WTC11 (cell line): ENCODE data around the gene MTX2. TPM values are rescaled to one million over a fixed set of nuclear protein-coding genes. Genes with fewer than 3 reads are reported as not detected.
A peak's percentile ranks its signal among the peaks of the same experiment; 100 is the strongest.
"Not testable (repeated sequence)": the region's sequence is repeated elsewhere in the genome, so short reads cannot be mapped to it uniquely, and the experiment has no call there.

Experiments used
- ATAC-seq: fragments of 200-7000 bp; cut with Tn5 transposase; 2 replicates; pipeline ENCODE4 v1.10.0; 2021; ENCODE audit warnings: mild to moderate bottlenecking, moderate library complexity
- CTCF ChIA-PET: fragments of 300-600 bp; sonication (Branson Sonifier 250); formaldehyde crosslinking; loops from one replicate; lab custom pipeline; 2021; ENCODE audit warnings: antibody characterized with exemption; lab: Charles Lee
- POLR2A ChIA-PET: fragments of 350-600 bp; sonication (Branson Sonifier 250); formaldehyde crosslinking; loops from one replicate; lab custom pipeline; 2021; ENCODE audit warnings: antibody characterized with exemption; lab: Charles Lee
- DNase-seq: peaks from one replicate; pipeline ENCODE4 v3.0.0; 2021; ENCODE audit warnings: low spot score
- H3K27ac Mint-ChIP-seq: 2 replicates; pipeline ENCODE4 v1.8.0; 2021; ENCODE audit warnings: mixed read lengths
- H3K27me3 Mint-ChIP-seq: 2 replicates; pipeline ENCODE4 v1.8.0; 2021; ENCODE audit warnings: low read depth, mild to moderate bottlenecking, moderate library complexity, mixed read lengths
- H3K36me3 Mint-ChIP-seq: 2 replicates; pipeline ENCODE4 v1.8.0; 2021; ENCODE audit warnings: mixed read lengths
- H3K4me1 Mint-ChIP-seq: 2 replicates; pipeline ENCODE4 v1.8.0; 2022; ENCODE audit warnings: mixed read lengths
- H3K4me3 Mint-ChIP-seq: 2 replicates; pipeline ENCODE4 v1.8.0; 2021; ENCODE audit warnings: mild to moderate bottlenecking, moderate library complexity, mixed read lengths
- H3K9me3 Mint-ChIP-seq: 2 replicates; pipeline ENCODE4 v1.8.0; 2021; ENCODE audit warnings: mixed read lengths
- EMX1 ChIP-seq: fragments of 250-450 bp; sonication (Bioruptor Pico); IDR thresholded peaks from 2 replicates; pipeline ENCODE4 v1.8.0; 2021; ENCODE audit warnings: mild to moderate bottlenecking
- GABPB1 ChIP-seq: sonication (generic); formaldehyde crosslinking; IDR thresholded peaks from 2 replicates; pipeline ENCODE4 v1.8.1; 2023; ENCODE audit warnings: mild to moderate bottlenecking, missing genetic modification reagents
- GRHL2 ChIP-seq: fragments of 250-450 bp; sonication (Bioruptor Pico); IDR thresholded peaks from 2 replicates; pipeline ENCODE4 v1.8.0; 2022; ENCODE audit warnings: mild to moderate bottlenecking, moderate library complexity; ENCODE audit not compliant: insufficient replicate concordance, severe bottlenecking
- JAZF1 ChIP-seq: fragments of 250-450 bp; sonication (Bioruptor Pico); IDR thresholded peaks from 2 replicates; pipeline ENCODE4 v1.9.0; 2021; ENCODE audit warnings: moderate library complexity, mild to moderate bottlenecking, inconsistent platforms
- MYBL2 ChIP-seq: sonication (generic); formaldehyde crosslinking; IDR thresholded peaks from 2 replicates; pipeline ENCODE4 v1.8.1; 2023; ENCODE audit warnings: mild to moderate bottlenecking, moderate library complexity, missing genetic modification reagents
- SMAD4 ChIP-seq: sonication (generic); formaldehyde crosslinking; IDR thresholded peaks from 2 replicates; pipeline ENCODE4 v1.8.0; 2022; ENCODE audit warnings: mild to moderate bottlenecking, missing genetic modification reagents
- SOX15 ChIP-seq: fragments of 250-450 bp; sonication (Bioruptor Pico); IDR thresholded peaks from 2 replicates; pipeline ENCODE4 v1.9.0; 2021; ENCODE audit warnings: mild to moderate bottlenecking
- ZNF232 ChIP-seq: sonication (generic); formaldehyde crosslinking; IDR thresholded peaks from 2 replicates; pipeline ENCODE4 v1.8.0; 2022; ENCODE audit warnings: mild to moderate bottlenecking, missing genetic modification reagents
- ZNF263 ChIP-seq: sonication (generic); formaldehyde crosslinking; IDR thresholded peaks from 2 replicates; pipeline ENCODE4 v1.8.1; 2022; ENCODE audit warnings: low read depth, mild to moderate bottlenecking, moderate library complexity, missing genetic modification reagents
- ZNF317 ChIP-seq: sonication (generic); formaldehyde crosslinking; IDR thresholded peaks from 2 replicates; pipeline ENCODE4 v1.8.1; 2023; ENCODE audit warnings: low read depth, mild to moderate bottlenecking, moderate library complexity, missing genetic modification reagents, borderline replicate concordance
- ZNF416 ChIP-seq: fragments of 250-450 bp; sonication (Bioruptor Pico); IDR thresholded peaks from 2 replicates; pipeline ENCODE4 v1.9.0; 2021; ENCODE audit warnings: mild to moderate bottlenecking, inconsistent platforms
- ZNF671 ChIP-seq: fragments of 250-450 bp; sonication (Bioruptor Pico); IDR thresholded peaks from 2 replicates; pipeline ENCODE4 v1.8.0; 2021; ENCODE audit warnings: mild to moderate bottlenecking
- total RNA-seq: library from RNA; stranded (reverse); gene quantifications from 3 replicates; pipeline ENCODE4 v1.2.3, GENCODE V29; 2021
- TF ChIP-seq, protein P1 (sequence below): sonication (generic); formaldehyde crosslinking; IDR thresholded peaks from 2 replicates; pipeline ENCODE4 v1.8.1; 2023; ENCODE audit warnings: mild to moderate bottlenecking, missing genetic modification reagents
- TF ChIP-seq, protein P2 (sequence below): sonication (generic); formaldehyde crosslinking; conservative IDR thresholded peaks from 2 replicates; pipeline ENCODE4 v1.8.1; 2023; ENCODE audit warnings: mild to moderate bottlenecking, low read depth, missing genetic modification reagents, moderate library complexity
- TF ChIP-seq, protein P3 (sequence below): sonication (generic); formaldehyde crosslinking; IDR thresholded peaks from 2 replicates; pipeline ENCODE4 v1.8.1; 2022; ENCODE audit warnings: low read depth, mild to moderate bottlenecking, moderate library complexity, missing genetic modification reagents, borderline replicate concordance
- TF ChIP-seq, protein P4 (sequence below): sonication (generic); formaldehyde crosslinking; IDR thresholded peaks from 2 replicates; pipeline ENCODE4 v1.8.1; 2023; ENCODE audit warnings: mild to moderate bottlenecking, moderate library complexity, missing genetic modification reagents
- TF ChIP-seq, protein P5 (sequence below): sonication (generic); formaldehyde crosslinking; IDR thresholded peaks from 2 replicates; pipeline ENCODE4 v1.8.0; 2023; ENCODE audit warnings: missing genetic modification reagents, mild to moderate bottlenecking, borderline replicate concordance

MTX2 gene
- total RNA-seq, 1 experiment from 2014 or later: 33.6 TPM

DNA sequence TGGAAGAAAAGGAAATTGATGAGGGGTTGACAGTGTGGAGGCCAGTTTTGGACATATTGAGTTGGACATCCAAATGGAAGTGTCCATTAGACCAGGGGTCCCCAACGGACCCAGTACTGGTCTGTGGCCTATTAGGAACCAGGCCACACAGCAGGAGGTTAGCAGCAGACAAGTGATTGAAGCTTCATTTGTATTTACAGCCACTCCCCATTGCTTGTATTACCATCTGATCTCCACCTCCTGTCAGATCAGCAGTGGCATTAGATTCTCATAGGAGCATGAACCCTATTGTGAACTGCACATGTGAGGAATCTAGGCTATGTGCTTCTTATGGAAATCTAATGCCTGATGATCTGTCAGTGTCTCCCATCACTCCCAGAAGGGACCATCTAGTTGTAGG, 99.1 kb downstream of the MTX2 start:
- peaks cover 3% of the 10 kb centered on the region for H3K27me3 Mint-ChIP-seq
- ATAC-seq: no peak
- ChIA-PET CTCF (no interaction called here), POLR2A (no interaction called here)
- H3K36me3 Mint-ChIP-seq: peaks cover 4% of the 10 kb centered on the region; the same call in 1 of the 2 replicates
- no peak for DNase-seq
- H3K9me3 Mint-ChIP-seq: peaks cover 20% of the 10 kb centered on the region
- H3K27ac Mint-ChIP-seq: no peak overlapping the region
- no peaks in the 10 kb centered on the region for H3K4me1 Mint-ChIP-seq
- TF ChIP-seq ZNF263 (CRISPR knock-in tag) (no peak), ZNF416 (CRISPR knock-in tag) (no peak), ZNF232 (CRISPR knock-in tag) (no peak), ZNF317 (no peak)
- TF ChIP-seq, protein P1, sequence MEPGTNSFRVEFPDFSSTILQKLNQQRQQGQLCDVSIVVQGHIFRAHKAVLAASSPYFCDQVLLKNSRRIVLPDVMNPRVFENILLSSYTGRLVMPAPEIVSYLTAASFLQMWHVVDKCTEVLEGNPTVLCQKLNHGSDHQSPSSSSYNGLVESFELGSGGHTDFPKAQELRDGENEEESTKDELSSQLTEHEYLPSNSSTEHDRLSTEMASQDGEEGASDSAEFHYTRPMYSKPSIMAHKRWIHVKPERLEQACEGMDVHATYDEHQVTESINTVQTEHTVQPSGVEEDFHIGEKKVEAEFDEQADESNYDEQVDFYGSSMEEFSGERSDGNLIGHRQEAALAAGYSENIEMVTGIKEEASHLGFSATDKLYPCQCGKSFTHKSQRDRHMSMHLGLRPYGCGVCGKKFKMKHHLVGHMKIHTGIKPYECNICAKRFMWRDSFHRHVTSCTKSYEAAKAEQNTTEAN (CRISPR knock-in tag): no peak
- no peak overlapping the region for H3K4me3 Mint-ChIP-seq

DNA sequence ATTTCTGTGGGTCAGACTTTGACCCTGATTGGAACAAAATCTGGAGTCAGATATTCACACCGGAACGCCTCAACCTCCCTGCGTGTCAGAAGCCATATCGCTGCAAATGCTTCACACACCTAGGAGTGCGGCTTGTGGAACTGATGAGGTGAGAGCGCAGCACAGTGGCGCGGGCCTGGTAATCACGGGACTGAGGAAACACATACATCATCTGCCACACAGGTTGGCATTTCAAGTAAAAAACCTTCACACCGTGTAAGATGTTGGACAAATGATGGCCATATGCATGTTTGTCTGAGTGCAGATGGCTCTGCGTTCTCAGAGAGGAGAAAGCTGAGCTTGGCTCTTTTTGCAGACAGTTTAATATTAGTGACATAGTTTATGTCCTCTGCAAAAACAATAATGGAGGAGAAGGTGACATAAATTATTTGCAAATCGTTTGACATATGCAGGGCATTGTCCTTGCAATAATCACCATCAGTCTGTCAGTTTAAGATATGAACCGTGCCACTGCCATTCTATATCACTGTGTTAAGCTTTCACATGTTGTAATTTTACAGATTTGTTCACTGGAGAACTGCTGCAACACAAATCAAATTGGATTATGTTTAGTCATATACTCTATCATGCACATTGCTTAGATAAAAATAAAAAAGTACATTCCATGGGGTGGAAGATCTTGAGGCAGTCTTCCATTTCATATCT, 101.4 kb downstream of the MTX2 start:
- no peak overlapping the region for H3K4me3 Mint-ChIP-seq
- no peak for ATAC-seq
- CTCF ChIA-PET: no interaction called here
- TF ChIP-seq MYBL2 (CRISPR knock-in tag) (no peak), SOX15 (CRISPR knock-in tag) (no peak)
- TF ChIP-seq, all 79 proteins: peak for 0
- H3K36me3 Mint-ChIP-seq: peaks cover 4% of the 10 kb centered on the region; the same call in 1 of the 2 replicates
- POLR2A ChIA-PET: no interaction called here
- no peak overlapping the region for H3K27ac Mint-ChIP-seq
- no peak for DNase-seq
- H3K4me1 Mint-ChIP-seq: no peaks in the 10 kb centered on the region
- peaks cover 18% of the 10 kb centered on the region for H3K9me3 Mint-ChIP-seq
- peaks cover 3% of the 10 kb centered on the region for H3K27me3 Mint-ChIP-seq

DNA sequence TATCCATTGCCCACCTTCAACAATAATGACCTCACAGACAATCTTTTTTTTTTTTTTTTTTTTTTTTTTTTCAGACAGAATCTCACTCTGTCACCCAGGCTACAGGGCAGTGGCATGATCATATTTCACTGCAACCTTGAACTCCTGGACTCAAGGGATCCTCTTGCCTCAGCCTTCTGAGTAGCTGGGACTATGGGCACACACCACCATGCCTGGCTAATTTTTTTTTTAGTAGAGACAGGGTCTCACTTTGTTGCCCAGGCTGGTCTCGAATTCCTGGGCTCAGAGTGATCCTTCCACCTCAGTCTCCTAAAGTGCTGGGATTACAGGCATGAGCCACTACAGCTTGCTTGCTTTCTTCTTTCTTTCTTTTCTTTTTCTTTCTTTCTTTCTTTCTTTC, 103.9 kb downstream of the MTX2 start:
- ATAC-seq, H3K4me3 Mint-ChIP-seq, H3K36me3 Mint-ChIP-seq, DNase-seq, H3K27ac Mint-ChIP-seq, H3K4me1 Mint-ChIP-seq, H3K27me3 Mint-ChIP-seq: not testable (repeated sequence)
- ChIA-PET CTCF (interaction anchor here (0.6 to 0.8 kb wide), 2 partner anchors 181 to 232 kb away, joined by 3 to 5 read pairs; no protein-coding TSS in a partner anchor), POLR2A (interaction anchor here (0.5 kb wide), 1 partner anchor 158 kb away, joined by 3 read pairs; no protein-coding TSS in a partner anchor)
- TF ChIP-seq GABPB1 (CRISPR knock-in tag): 0 out of 2 replicates have a peak, but pooled peaks have one; percentile 20
- peaks cover 10% of the 10 kb centered on the region for H3K9me3 Mint-ChIP-seq

DNA sequence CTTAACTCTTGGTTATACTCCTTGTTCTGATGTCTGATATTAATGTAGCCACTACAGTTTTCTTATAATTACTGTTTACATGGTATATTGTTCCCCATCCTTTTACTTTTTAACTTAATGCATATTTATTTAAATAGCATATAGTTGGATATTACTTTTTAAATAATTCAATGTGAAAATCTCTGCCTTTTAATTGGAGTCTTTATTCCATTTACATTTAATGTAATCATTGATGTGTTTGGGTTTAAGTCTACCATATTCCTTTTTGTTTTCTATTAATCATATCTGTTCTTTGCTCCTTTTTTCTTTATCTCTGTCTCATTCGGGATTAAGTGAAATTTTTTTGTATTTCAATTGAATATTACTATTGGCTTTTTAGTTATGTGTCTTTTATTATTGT, 109.1 kb downstream of the MTX2 start:
- no peak for DNase-seq
- no peak overlapping the region for H3K27ac Mint-ChIP-seq
- CTCF ChIA-PET: no interaction called here
- ATAC-seq: no peak
- no peaks in the 10 kb centered on the region for H3K4me1 Mint-ChIP-seq
- POLR2A ChIA-PET: no interaction called here
- H3K9me3 Mint-ChIP-seq: peaks cover 28% of the 10 kb centered on the region
- no peak overlapping the region for H3K4me3 Mint-ChIP-seq
- H3K36me3 Mint-ChIP-seq: peaks cover 16% of the 10 kb centered on the region
- no peaks in the 10 kb centered on the region; the same call in 1 of the 2 replicates for H3K27me3 Mint-ChIP-seq
- TF ChIP-seq GRHL2: no peak
- TF ChIP-seq, protein P2, sequence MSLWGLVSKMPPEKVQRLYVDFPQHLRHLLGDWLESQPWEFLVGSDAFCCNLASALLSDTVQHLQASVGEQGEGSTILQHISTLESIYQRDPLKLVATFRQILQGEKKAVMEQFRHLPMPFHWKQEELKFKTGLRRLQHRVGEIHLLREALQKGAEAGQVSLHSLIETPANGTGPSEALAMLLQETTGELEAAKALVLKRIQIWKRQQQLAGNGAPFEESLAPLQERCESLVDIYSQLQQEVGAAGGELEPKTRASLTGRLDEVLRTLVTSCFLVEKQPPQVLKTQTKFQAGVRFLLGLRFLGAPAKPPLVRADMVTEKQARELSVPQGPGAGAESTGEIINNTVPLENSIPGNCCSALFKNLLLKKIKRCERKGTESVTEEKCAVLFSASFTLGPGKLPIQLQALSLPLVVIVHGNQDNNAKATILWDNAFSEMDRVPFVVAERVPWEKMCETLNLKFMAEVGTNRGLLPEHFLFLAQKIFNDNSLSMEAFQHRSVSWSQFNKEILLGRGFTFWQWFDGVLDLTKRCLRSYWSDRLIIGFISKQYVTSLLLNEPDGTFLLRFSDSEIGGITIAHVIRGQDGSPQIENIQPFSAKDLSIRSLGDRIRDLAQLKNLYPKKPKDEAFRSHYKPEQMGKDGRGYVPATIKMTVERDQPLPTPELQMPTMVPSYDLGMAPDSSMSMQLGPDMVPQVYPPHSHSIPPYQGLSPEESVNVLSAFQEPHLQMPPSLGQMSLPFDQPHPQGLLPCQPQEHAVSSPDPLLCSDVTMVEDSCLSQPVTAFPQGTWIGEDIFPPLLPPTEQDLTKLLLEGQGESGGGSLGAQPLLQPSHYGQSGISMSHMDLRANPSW: no peak
- TF ChIP-seq SMAD4: no peak
- TF ChIP-seq MYBL2 (CRISPR knock-in tag): no peak
- TF ChIP-seq ZNF671 (CRISPR knock-in tag): no peak
- TF ChIP-seq JAZF1 (CRISPR knock-in tag): no peak
- TF ChIP-seq, protein P3, sequence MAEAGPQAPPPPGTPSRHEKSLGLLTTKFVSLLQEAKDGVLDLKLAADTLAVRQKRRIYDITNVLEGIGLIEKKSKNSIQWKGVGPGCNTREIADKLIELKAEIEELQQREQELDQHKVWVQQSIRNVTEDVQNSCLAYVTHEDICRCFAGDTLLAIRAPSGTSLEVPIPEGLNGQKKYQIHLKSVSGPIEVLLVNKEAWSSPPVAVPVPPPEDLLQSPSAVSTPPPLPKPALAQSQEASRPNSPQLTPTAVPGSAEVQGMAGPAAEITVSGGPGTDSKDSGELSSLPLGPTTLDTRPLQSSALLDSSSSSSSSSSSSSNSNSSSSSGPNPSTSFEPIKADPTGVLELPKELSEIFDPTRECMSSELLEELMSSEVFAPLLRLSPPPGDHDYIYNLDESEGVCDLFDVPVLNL (CRISPR knock-in tag): no peak
- TF ChIP-seq EMX1 (CRISPR knock-in tag): no peak
- TF ChIP-seq, protein P4, sequence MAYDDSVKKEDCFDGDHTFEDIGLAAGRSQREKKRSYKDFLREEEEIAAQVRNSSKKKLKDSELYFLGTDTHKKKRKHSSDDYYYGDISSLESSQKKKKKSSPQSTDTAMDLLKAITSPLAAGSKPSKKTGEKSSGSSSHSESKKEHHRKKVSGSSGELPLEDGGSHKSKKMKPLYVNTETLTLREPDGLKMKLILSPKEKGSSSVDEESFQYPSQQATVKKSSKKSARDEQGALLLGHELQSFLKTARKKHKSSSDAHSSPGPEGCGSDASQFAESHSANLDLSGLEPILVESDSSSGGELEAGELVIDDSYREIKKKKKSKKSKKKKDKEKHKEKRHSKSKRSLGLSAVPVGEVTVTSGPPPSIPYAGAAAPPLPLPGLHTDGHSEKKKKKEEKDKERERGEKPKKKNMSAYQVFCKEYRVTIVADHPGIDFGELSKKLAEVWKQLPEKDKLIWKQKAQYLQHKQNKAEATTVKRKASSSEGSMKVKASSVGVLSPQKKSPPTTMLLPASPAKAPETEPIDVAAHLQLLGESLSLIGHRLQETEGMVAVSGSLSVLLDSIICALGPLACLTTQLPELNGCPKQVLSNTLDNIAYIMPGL (CRISPR knock-in tag): no peak
- TF ChIP-seq, protein P5, sequence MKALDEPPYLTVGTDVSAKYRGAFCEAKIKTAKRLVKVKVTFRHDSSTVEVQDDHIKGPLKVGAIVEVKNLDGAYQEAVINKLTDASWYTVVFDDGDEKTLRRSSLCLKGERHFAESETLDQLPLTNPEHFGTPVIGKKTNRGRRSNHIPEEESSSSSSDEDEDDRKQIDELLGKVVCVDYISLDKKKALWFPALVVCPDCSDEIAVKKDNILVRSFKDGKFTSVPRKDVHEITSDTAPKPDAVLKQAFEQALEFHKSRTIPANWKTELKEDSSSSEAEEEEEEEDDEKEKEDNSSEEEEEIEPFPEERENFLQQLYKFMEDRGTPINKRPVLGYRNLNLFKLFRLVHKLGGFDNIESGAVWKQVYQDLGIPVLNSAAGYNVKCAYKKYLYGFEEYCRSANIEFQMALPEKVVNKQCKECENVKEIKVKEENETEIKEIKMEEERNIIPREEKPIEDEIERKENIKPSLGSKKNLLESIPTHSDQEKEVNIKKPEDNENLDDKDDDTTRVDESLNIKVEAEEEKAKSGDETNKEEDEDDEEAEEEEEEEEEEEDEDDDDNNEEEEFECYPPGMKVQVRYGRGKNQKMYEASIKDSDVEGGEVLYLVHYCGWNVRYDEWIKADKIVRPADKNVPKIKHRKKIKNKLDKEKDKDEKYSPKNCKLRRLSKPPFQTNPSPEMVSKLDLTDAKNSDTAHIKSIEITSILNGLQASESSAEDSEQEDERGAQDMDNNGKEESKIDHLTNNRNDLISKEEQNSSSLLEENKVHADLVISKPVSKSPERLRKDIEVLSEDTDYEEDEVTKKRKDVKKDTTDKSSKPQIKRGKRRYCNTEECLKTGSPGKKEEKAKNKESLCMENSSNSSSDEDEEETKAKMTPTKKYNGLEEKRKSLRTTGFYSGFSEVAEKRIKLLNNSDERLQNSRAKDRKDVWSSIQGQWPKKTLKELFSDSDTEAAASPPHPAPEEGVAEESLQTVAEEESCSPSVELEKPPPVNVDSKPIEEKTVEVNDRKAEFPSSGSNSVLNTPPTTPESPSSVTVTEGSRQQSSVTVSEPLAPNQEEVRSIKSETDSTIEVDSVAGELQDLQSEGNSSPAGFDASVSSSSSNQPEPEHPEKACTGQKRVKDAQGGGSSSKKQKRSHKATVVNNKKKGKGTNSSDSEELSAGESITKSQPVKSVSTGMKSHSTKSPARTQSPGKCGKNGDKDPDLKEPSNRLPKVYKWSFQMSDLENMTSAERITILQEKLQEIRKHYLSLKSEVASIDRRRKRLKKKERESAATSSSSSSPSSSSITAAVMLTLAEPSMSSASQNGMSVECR (CRISPR knock-in tag): no peak
